Measurements from ENCODE around the gene CHCHD10.
A peak's percentile ranks its signal among the peaks of the same experiment; 100 is the strongest.

The CHCHD10 gene

DNA sequence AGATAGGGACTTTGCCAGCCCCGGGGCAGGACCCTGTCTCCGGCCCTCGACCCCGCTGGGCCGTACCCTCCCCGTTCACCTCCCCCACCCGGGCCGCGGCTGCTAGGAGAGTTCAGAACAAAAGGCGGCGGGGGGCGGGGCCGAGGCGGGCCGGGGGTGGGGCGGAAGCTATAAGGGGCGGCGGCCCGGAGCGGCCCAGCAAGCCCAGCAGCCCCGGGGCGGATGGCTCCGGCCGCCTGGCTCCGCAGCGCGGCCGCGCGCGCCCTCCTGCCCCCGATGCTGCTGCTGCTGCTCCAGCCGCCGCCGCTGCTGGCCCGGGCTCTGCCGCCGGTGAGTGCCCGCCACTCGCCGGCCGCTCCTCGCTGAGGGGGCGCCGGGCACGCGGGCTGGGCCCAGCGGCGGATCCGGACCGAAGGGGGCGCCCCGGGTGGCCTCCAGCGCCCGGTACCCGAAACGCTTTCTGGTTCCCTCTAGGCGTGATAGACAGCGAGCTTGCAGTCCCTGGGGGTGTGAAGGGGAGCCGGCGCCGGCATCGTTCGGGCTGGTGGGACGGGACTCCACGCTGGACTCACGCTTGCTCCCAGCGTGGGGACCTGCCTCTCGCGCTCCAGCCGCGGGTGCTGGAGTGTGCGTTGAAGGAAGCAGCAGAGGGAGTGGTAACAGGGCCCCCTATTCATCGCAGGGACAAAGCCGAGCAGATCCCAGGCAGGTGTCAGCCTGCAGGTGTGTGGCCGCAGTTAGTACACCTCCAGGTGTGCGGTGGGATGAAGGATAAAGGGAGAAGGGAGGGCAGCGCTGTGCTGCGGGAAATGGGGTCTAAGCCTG is 5.1 kb upstream of the CHCHD10 start, which contains the start of gene MMP11:
TSS of gene MMP11 (plus strand) at position 201 of the 825 bp plus-strand sequence. CDS start at position 223, 22 bp downstream.
- peak; percentile 61 for DNase-seq (ENCODE audit: low spot score)

DNA sequence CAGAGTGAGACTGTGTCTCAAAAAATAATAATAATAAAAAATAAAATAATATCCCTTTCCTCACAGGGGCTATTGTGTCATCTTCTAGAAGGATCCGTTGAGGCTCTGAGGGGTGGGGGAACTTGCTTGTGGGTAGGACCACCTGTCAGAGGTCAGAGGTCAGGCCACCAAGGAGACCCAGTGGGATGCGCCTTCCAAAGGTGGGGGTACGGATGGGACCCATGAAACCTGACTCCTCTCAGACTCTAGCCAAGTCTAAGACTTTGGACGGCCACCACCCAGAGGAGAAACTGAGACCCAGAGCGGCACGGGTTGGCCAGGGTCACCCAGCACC is 4.5 kb upstream of the CHCHD10 start:
- DNase-seq (ENCODE audit: low spot score), result no peak

DNA sequence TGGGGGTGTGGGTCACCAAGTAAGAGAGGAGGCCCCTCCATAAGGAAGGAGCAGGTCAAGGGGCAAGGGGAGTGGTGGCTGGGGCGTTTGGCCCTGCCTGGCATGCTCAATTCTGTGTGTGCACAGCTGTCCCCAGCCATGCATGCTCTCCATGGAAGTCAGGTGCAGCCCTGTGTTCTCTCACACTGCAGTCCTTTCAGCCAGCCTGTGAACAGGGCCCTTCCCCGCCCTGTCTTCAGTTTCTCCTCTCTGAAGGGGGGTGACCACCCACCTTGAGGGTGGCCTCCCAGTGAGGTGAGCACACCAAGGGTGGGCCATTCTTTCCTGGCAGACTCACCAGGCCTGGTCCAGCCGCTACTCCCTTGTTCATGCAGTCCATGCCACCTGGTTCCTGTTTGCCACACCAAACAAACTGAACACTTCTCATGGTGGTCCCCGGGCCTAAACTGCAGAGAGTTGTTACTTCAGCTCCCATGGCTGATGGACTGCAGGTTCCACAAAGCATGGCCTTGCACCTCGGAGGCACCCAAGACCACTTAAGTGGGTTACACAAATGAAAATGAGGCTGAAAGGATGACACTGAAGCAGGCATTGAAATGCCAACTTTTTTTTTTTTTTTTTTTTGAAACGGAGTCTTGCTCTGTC is 1.7 kb upstream of the CHCHD10 start:
- no peak for DNase-seq (ENCODE audit: low spot score)

DNA sequence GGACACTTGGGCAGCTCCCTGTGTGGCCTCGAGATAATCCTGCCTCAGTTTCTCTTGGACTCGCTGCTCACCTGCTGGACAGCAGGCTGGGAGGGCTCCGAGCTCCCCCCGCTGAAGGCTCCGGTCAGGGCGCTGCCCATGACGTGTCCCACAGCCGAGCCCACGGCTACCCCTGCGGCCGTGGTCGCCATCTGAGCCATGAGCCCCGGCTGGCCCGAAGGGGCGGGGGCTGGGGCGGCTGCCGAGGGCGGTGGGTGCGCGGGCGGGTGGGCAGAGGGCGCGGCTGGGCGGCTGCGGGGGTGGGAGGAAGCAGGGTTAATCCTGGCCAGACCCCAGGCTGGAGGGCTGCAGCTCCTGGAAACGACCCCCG is 484 bp downstream of the CHCHD10 start:
- DNase-seq (ENCODE audit: low spot score), result no peak

DNA sequence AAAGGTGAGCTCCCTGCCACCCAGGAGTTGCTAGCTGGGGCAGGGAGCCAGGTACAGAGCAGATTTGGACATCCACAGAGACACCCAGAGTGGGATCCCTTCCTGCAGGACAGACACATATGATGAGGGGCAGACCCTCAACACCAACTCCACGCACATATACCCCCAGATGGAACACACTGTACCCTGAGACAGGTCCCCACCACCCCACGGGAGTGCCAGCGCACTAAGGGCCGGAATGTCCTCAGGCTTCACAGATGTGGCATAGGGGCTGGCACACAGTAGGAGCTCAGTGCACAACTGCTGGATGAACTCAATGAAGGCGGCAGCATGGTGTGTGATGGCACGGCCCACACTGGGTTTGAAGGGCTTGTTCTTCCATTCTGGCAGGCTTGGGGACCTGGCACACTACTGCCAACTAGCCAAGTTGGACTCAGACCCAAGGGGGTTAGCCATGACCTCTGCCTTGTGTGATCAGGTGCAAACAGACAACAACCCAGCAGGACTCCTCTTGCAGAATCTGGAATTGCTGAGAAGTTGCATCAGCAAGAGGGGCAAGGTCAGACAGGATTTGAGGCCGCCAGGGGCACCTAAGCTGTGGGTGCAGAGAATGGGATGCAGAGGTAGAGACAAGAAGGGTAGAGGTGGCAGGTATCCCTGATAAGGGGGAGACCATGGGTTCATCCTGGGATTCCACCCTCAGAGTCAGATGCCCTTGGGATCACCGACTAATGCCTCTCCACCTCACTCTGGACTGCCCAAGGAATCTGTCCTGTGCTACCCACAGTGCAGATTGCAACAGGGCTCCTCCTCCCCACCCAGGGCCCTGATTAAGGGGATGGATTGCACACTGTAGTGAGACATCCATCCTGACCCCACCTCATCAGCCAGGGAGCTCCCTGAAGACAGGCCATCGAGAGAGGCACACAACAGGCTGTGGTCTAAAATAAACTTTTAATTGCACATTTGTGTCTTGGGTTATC is 2.6 kb downstream of the CHCHD10 start:
- DNase-seq (ENCODE audit: low spot score), result no peak

DNA sequence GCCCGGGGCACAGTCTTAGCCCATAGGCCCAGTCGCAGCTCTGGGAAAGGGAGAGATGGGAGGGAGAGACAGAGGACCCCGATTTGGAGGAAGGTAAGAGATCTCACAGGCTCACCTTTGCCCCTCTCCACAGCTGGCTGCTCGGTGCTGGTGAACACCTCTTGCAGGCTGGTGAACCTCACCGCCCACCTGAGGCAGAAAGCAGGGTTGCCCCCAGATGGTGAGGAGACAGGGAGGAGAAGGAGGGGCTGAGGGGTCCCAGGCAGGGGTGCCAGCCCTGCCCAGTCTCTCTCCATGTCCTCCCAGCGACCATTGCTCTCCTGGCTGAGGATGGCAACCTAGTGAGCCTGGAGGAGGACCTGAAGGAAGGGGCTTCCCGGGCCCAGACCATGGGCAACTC is 3.8 kb downstream of the CHCHD10 start:
- no peak for DNase-seq (ENCODE audit: low spot score)

DNA sequence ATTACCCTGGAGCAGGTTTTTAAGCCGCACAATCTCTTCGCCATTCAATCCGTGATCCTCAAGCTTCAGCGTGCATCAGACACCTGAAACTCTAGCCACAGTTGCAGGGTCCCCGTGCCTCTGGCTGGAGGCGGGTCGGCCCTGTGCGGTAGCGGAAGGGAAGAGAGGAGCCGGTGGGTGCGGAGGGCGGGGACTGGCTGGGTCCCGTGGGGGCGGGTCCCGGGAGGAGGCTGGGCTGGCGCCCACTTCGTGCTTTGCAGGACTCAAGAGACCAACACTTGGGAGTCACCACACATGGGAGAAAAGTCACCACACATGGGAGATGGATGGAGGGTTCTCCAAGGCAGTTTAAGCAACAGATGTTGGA is 4.2 kb downstream of the CHCHD10 start:
- no peak for DNase-seq (ENCODE audit: low spot score)

DNA sequence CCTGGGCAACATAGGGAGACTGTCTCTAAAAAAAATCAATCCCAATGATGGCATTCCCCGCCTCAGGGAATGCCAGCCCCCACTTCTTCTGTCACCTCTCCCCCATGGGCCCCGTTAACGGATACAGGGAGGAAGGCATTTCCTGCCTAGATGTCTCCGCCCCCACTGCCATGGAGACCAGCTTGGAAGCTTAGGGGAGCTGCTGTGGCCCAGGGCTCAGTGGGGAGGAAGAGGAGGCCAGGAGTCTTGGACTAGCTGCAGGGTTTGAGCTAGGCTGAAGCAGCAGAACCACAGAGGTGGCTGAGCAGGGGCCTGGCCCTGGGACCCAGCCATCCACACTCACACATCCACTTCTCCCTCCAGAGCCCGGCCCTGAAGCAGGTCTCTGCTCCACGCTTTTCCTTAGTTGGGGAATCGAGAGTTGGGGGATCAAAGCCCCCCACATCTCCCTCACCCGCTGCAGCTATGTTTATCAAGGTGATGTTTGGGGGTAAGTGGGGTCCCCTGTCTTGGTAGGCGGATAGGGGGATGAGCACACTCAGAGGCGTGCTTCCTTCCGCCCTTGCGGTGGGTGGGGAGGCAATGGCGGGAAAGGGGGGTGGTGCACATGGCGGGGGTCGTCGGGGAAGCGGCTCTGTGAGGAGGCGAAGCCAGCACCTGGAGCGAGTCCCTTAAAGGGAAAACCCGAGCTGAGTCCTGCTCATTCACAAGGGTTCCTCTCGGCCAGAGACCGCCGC is 4.8 kb downstream of the CHCHD10 start, which contains the start of gene C22orf15:
TSS of gene C22orf15 (plus strand) at position 149 of the 737 bp plus-strand sequence. CDS start at position 466, 317 bp downstream.
- DNase-seq (ENCODE audit: low spot score), result no peak

DNA sequence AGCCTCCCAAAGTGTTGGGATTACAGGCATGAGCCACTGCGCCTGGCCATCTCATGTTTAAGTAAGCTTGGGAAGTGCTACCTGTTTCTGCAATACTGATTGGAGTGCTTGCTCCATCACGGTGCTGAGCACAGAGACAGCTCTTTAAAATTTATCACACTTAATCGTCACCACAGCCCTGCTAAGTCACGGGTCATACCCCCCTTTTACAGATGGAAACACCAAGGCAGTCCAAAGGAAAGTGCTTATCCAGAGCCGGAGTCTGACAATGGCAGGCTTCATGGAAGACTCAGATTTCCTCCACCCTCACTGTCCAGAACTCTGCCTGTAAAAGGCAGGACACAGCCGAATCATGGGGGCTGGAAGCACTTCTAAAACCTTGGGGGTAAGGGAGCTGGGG is 7.7 kb downstream of the CHCHD10 start:
- DNase-seq (ENCODE audit: low spot score), result no peak

DNA sequence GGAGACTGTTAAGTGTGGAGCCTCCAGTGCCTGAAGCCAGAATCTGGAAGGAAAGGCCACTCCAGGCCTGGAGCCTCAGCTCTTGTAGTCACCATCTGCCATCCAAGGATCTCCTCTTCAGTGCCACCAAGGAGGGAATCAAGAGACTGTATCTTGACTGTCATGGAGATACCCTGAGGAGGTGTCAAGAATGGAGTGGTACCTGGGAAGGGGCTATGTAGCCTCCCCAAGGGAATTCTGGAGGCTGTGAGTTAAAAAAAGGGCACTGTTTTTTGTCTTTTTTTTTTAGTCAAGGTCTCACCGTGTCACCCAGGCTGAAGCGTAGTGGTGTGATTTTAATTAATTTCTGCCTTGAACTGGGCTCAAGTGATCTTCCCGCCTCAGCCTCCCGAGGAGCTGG is 8.2 kb downstream of the CHCHD10 start:
- no peak for DNase-seq (ENCODE audit: low spot score)

DNA sequence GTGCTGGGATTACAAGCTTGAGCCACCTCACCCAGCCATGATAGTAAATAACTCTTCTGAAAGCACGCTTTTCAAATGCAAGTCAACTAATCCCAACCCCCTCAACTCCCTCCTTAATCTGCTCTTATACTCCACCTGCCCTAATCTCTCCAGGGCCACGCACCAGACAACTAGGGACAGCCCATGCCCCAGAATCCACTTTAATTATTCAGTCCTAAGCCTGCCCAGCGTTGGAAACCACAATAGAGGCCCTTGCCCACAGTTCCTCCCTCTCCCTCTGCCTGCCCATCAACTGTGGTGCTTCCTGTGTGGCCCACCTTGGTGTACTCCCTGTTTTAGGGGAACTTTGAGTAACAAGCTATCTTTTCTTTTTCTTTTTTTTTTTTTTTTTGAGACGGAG is 10.9 kb downstream of the CHCHD10 start:
- no peak for DNase-seq (ENCODE audit: low spot score)

DNA sequence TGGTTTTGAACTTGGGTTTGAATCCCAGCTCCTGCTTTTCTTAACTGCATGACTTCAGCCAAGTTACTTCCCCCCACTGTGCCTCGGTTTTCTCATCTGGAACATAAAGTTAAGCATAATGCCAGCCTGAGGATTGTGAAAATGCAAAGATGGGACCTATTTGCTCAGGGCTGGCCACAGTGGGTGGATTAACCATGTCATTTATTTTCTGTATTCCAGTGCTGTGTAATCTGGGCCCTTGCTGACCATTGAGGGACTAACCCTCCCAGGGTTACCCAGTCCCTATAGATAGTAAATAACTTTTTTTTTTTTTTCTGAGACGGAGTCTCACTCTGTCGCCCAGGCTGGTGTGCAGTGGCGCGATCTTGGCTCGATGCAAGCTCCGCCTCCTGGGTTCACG is 12.1 kb downstream of the CHCHD10 start:
- no peak for DNase-seq (ENCODE audit: low spot score)

DNA sequence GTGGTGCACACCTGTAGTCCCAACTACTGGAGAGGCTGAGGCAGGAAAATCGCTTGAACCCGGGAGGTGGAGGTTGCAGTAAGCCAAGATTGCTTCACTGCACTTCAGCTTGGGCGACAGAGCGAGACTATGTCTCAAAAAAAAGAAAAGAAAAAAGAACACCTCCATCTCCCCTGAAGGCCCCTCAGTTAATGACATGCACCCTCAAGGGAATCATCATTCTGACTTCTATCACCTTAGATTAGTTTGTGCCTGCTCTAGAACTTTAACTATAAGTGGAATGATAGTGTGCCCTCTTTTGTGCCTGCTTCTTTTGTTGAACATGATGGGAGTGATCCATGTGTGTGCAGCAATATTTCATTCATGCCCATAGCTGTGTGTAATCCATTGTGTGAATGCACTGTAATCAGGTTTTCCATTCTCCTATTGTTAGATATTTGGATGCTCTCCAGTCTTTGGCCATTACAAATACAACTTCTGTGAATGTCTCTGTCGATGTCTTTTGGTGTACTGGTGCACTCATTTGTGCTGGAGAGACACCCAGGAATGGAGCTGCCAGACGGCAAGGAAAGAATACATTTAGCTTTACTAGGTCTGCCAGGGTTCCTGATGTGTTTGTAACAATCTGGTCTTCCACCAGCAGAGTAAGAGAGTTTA is 12.7 kb downstream of the CHCHD10 start:
- no peak for DNase-seq (ENCODE audit: low spot score)

DNA sequence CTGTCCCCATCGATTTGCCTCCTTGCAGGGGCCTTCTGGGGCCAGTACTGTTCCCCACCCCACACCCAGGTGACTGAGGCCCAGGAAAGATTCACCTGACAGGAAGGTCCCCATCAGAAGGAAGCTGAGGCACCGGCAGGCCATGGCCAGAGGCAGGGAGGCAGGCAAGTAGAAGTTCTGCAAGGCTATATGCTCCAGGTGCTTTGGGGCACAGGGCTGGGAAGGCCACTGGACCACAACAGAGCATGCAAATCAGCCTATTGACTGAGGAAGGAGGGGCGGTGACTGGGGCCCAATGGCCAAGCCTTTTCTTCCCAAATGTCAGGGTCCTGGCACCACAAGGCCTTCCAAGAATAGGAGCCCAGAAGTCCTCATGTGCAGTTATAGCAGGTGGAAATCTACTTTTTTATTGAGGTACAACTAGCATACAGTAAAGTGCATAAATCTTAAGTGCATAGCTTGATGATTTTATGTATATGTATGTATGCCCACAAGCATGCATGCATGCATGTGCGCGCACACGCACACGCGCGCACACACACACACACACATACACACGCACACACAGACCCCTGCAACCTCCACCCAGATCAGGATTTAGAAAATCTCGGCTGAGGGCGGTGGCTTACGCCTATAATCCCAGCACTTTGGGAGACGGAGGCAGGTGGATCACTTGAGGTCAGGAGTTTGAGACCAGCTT is 13.4 kb downstream of the CHCHD10 start, which contains the start of gene VPREB3:
TSS of gene VPREB3 (minus strand) at position 206 of the 700 bp plus-strand sequence. CDS start at position 144, 62 bp downstream.
- DNase-seq (ENCODE audit: low spot score), result no peak

DNA sequence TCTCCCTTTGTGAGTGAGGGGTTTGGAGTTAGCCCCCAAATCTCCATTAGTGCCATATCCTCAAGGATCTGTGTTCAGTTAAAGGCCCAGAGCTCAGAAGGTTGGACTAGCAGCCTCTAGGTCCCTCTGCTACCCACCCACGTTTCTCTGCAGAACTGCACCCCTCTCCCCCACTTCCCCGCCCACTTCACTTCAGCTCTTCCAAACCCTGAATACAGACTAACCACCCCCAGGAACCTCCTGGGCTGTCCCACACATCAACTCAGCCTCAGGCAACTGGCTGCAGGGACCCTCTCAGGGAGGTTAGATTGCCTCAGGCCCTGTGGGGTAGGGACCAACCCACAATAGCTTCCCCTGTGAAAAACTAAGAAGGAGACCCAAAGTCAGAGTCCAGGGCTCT is 14.4 kb downstream of the CHCHD10 start:
- no peak for DNase-seq (ENCODE audit: low spot score)

DNA sequence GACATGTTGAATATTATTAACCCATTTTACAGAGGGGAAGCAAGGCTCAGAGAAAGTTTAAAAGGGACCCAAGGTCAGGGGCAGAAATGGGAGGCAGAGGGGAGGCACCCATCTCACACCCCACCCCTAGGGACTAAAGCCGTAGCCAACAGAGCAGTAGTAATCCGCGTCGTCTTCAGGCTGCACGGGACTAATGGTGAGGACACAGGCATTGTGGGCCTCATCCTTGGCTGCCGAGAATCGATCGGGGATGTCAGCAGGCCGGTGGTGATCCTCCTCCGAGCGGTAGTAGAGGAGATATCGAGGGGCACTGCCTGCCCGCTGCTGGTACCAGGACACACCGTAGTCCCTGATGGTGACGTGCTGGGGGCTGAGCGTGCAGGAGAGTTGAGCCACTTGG is 15.0 kb downstream of the CHCHD10 start:
- no peak for DNase-seq (ENCODE audit: low spot score)

DNA sequence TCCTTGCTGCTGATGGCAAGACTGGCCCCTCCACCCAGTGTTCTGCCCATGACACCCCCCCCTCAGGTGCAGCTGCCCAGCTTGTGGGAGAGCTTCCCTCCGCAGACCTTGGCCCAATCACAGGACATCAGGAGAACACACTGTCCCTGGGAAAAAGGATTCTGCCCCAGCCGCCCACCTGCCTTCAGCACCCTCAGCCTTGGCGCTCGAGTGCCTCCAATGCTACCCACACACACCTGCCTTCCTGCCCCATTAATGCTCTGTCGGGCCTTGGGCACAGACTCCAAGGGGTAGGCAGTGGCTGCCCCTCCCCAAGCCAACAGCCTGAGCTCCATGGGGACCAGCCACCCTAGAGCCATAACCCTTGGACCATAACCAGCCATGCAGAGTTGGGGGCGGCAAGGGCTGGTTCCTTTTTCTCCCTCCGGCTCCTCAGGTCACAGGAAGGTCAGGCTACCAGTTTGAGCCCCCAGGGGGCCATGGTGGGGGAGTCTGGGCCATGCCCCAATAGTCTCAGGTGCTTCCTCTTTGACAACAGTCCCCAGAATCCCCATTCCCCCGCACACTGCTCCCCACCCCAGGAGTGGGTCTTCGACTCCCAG is 15.6 kb downstream of the CHCHD10 start:
- DNase-seq (ENCODE audit: low spot score), result no peak

DNA sequence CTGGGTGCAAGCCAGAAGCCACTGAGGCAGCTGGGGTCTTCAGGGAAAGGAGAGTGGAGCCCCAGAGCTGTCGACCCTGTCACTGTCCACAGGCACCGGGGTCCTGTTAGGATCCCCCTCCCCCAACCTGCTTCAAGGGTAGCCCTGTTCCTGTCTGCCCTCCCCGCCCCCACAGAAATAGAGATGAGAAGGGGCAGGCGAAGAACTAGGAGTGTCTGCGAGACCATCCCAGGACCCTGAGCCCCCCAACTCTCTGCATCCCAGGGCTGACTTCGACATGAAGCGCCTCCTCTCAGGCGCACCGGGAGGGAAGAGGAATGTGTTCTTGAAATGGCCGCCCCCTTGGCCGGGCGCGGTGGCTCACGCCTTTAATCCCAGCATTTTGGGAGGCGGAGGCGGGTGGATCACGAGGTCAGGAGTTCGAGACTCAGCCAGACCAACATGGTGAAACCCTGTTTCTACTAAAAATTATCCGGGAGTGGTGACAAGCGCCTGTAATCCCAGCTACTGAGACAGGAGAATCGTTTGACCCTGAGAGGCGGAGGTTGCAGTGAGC is 16.3 kb downstream of the CHCHD10 start:
- DNase-seq (ENCODE audit: low spot score), result peak; percentile 56

DNA sequence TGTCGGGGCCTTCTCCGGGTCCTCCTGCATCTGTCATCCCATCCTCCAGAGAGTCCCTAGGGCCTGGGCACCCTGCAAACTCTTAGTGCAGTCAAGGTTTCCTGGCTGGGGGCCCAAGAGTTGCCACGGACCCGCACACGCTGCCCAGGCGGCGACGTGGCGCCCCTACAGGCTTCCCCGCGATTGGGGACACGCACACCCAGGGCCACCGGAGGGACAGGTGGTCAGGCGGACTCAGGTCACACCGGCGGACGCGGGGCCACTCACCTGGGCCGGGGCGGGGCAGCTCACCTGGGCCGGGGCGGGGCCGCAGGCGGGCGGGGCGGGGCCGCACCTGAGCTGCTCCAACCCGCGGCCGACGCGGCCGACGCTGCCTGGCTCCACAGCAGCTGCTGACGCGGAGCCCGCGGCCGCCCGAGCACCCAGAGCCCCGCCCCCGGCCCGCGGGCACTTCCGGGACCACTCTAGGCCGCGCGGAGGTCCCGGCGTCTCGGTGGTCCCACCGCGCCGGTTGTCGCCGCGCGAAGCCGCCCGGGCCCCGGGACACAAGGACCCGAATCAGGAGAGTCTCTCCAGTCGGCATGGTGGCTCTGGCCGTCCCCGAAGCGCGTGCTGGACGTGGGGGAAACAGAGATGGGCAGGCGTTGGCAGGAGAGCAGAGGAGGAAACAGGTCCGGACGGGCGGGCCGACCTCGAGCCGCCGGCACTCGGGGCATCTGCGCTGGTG is 16.9 kb downstream of the CHCHD10 start, which contains the start of gene ZNF70:
TSS of gene ZNF70 (minus strand) at position 399 of the 727 bp plus-strand sequence. CDS start 5,972 bp downstream, outside the sequence.
- DNase-seq (ENCODE audit: low spot score), result peak; percentile 86
